ENCODE measurements around the gene MAP3K10. TPM values are rescaled to one million over a fixed set of nuclear protein-coding genes. Genes with fewer than 3 reads are reported as not detected.
"Not testable (repeated sequence)": the region's sequence is repeated elsewhere in the genome, so short reads cannot be mapped to it uniquely, and the experiment has no call there.

The MAP3K10 gene
- total and polyA plus RNA-seq, 2 donors from 2014 or later, result 15.0 to 17.3 TPM

DNA sequence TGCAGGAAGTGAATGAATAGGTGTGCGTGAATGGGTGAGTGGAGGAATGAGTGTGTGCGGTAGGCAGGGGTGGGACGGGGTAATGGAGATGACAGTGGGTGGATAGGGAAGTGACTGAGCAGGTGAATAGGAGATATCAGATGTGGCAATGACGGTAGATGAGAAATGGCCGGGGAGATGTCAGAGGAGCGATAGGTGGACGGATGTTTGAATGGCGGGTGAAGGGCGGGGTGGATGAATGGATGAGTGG is 25.5 kb downstream of the MAP3K10 start:
- intact Hi-C loops (cut with DNase I), result no loop called here
- FAIRE-seq (no peak), DNase-seq (no peak)
- H3K9ac ChIP-seq (ENCODE audit: low read length in 3 of 3), result no peak overlapping the region
- peaks cover 15% of the 10 kb centered on the region for H3K27me3 ChIP-seq (ENCODE audit: control insufficient read depth, insufficient read depth, low read length)
- H3K4me3 ChIP-seq (ENCODE audit: low read length in 3 of 3), result no peak overlapping the region
- no peaks in the 10 kb centered on the region for H3K4me1 ChIP-seq (ENCODE audit: control insufficient read depth in 2 of 3, insufficient read depth in 2 of 3, low read depth in 1 of 3, low read length in 3 of 3)
- no peak overlapping the region for H3K27ac ChIP-seq (ENCODE audit: low read depth in 2 of 2, low read length in 2 of 2)
- no peaks in the 10 kb centered on the region for H3K9me3 ChIP-seq (ENCODE audit: control insufficient read depth in 2 of 3, insufficient read depth in 1 of 3, low read length in 3 of 3)
- TF ChIP-seq CTCF (IDR thresholded peaks at IDR 0.05; ENCODE audit: borderline replicate concordance, extremely low read depth, insufficient read depth), result no peak
- no peaks in the 10 kb centered on the region for H3K36me3 ChIP-seq (ENCODE audit: control insufficient read depth in 2 of 3, insufficient read depth in 3 of 3, low read length in 3 of 3)

DNA sequence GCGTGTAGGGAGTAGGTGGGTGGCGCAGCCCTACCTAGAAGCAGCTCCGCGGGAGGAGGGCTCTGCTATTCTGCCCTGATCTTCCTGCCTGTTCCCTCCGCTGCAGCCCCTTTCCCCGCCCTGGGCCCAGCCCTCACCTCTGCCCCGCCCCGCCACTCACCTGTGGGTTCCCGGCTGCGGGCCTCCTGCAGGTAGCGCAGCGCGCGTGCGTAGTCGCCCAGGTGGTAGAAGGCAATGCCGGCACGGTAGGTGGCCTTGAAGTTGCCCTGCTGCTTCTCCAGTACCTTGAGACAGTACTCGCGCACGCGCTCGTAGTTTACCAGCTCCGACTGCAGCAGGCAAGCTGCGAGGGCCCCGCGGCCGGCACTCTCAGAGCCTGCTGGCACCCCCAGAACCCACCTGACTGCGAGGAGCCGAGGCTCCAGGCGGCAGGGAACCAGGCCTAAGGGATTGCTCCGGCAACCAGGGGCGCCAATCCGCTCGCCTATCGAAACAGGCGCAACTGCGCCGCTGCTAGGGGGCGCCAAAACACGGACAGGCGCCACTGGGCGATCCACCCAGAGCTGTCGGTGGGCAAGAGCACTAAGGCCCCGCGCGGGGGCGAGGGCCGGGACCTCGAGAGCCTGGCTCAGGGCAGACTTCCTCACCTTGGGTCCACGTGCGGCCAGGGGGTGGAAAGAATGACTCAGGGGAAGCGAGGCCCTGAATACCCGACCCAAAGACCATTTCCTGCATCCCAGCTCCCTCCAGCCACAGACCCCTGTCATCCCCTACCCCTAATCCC is 26.0 kb downstream of the MAP3K10 start:
- no peaks in the 10 kb centered on the region for H3K36me3 ChIP-seq (ENCODE audit: control insufficient read depth in 2 of 3, insufficient read depth in 3 of 3, low read length in 3 of 3)
- no peak overlapping the region for H3K4me3 ChIP-seq (ENCODE audit: low read length in 3 of 3)
- H3K27me3 ChIP-seq (ENCODE audit: control insufficient read depth, insufficient read depth, low read length), result peaks cover 15% of the 10 kb centered on the region
- H3K27ac ChIP-seq (ENCODE audit: low read depth in 2 of 2, low read length in 2 of 2), result no peak overlapping the region
- no peaks in the 10 kb centered on the region for H3K9me3 ChIP-seq (ENCODE audit: control insufficient read depth in 2 of 3, insufficient read depth in 1 of 3, low read length in 3 of 3)
- H3K9ac ChIP-seq (ENCODE audit: low read length in 3 of 3), result no peak overlapping the region
- no peak for FAIRE-seq
- intact Hi-C loops (cut with DNase I), result no loop called here
- TF ChIP-seq CTCF (IDR thresholded peaks at IDR 0.05; ENCODE audit: borderline replicate concordance, extremely low read depth, insufficient read depth), result peak; percentile 21
- H3K4me1 ChIP-seq (ENCODE audit: control insufficient read depth in 2 of 3, insufficient read depth in 2 of 3, low read depth in 1 of 3, low read length in 3 of 3), result no peaks in the 10 kb centered on the region
- DNase-seq, result peak in 3 of 5 donors; percentile 28 to 57 (median 42)

GRCh38 chr19:40217934-40218890 is 27.0 kb downstream of the MAP3K10 start, which contains the start of gene TTC9B:
TTC9B (minus strand) TSS chr19:40218384; CDS start chr19:40218381, 3 bp downstream.
- FAIRE-seq, result no peak
- intact Hi-C loops (cut with DNase I), result no loop called here
- DNase-seq, result peak in 4 of 5 donors; percentile 45 to 66 (median 52)

GRCh38 chr19:40219029-40219428 is 27.8 kb downstream of the MAP3K10 start:
- H3K36me3 ChIP-seq (ENCODE audit: control insufficient read depth in 2 of 3, insufficient read depth in 3 of 3, low read length in 3 of 3); H3K4me3 ChIP-seq (ENCODE audit: low read length in 3 of 3); intact Hi-C loops (cut with DNase I); FAIRE-seq; H3K27ac ChIP-seq (ENCODE audit: low read depth in 2 of 2, low read length in 2 of 2); H3K9ac ChIP-seq (ENCODE audit: low read length in 3 of 3); H3K4me1 ChIP-seq (ENCODE audit: control insufficient read depth in 2 of 3, insufficient read depth in 2 of 3, low read depth in 1 of 3, low read length in 3 of 3); H3K9me3 ChIP-seq (ENCODE audit: control insufficient read depth in 2 of 3, insufficient read depth in 1 of 3, low read length in 3 of 3); DNase-seq: not testable (repeated sequence)
- peaks cover 17% of the 10 kb centered on the region for H3K27me3 ChIP-seq (ENCODE audit: control insufficient read depth, insufficient read depth, low read length)

More at GRCh38 chr19:40217934-40218890, 27.0 kb downstream of the MAP3K10 start, which contains the start of gene TTC9B:
- no peak within 1 kb of the TSS for H3K27ac ChIP-seq (ENCODE audit: low read depth in 2 of 2, low read length in 2 of 2)
- TF ChIP-seq CTCF (IDR thresholded peaks at IDR 0.05; ENCODE audit: borderline replicate concordance, extremely low read depth, insufficient read depth), result no peak
- no peak within 1 kb of the TSS for H3K4me3 ChIP-seq (ENCODE audit: low read length in 3 of 3)
- H3K9me3 ChIP-seq (ENCODE audit: control insufficient read depth in 2 of 3, insufficient read depth in 1 of 3, low read length in 3 of 3), result no peaks in the 10 kb centered on the region
- peaks cover 15% of the 10 kb centered on the region for H3K27me3 ChIP-seq (ENCODE audit: control insufficient read depth, insufficient read depth, low read length)
- H3K4me1 ChIP-seq (ENCODE audit: control insufficient read depth in 2 of 3, insufficient read depth in 2 of 3, low read depth in 1 of 3, low read length in 3 of 3), result no peaks in the 10 kb centered on the region
- H3K36me3 ChIP-seq (ENCODE audit: control insufficient read depth in 2 of 3, insufficient read depth in 3 of 3, low read length in 3 of 3), result no peaks in the 10 kb centered on the region
- no peak within 1 kb of the TSS for H3K9ac ChIP-seq (ENCODE audit: low read length in 3 of 3)
